Neural cell (in vitro differentiated cells): ENCODE measurements around the gene CYP1A2.

Experiments
- CTCF ChIP-seq: fragments of 450-650 bp; IDR thresholded peaks from 2 replicates; pipeline ENCODE4 v1.5.1; 2014; ENCODE audit warnings: antibody characterized with exemption, mild to moderate bottlenecking, moderate library complexity; ENCODE audit not compliant: poor library complexity, severe bottlenecking
- EP300 ChIP-seq: fragments of 450-650 bp; conservative IDR thresholded peaks from 2 replicates; pipeline ENCODE4 v1.6.1; 2014; ENCODE audit warnings: antibody characterized with exemption, mild to moderate bottlenecking, moderate library complexity; ENCODE audit not compliant: poor library complexity, severe bottlenecking
- EZH2 ChIP-seq: fragments of 200-600, 300-800 bp; shearing (Covaris generic), sonication (generic); IDR thresholded peaks from 2 replicates; pipeline ENCODE4 v1.6.1; 2014; ENCODE audit warnings: antibody characterized with exemption, low read length, borderline replicate concordance, mild to moderate bottlenecking; ENCODE audit not compliant: insufficient read depth, poor library complexity, severe bottlenecking
- MXI1 ChIP-seq: fragments of 450-650 bp; conservative IDR thresholded peaks from 2 replicates; pipeline ENCODE4 v1.6.1; 2014; ENCODE audit warnings: antibody characterized with exemption, mild to moderate bottlenecking; ENCODE audit not compliant: poor library complexity, severe bottlenecking
- POLR2AphosphoS5 ChIP-seq: IDR thresholded peaks from 2 replicates; pipeline ENCODE4 v1.6.1; 2012
- RAD21 ChIP-seq: fragments of 450-650 bp; conservative IDR thresholded peaks from 2 replicates; pipeline ENCODE4 v1.6.1; 2014; ENCODE audit warnings: antibody characterized with exemption, mild to moderate bottlenecking, moderate library complexity
- TAF1 ChIP-seq: IDR thresholded peaks from 2 replicates; pipeline ENCODE4 v1.6.1; 2012; ENCODE audit warnings: low read depth

- TF ChIP-seq CTCF (no peak), RAD21 (no peak), EP300 (no peak), MXI1 (no peak), POLR2AphosphoS5 (no peak), EZH2 (no peak), TAF1 (no peak)
Measured at GRCh38 chr15:74723187-74723586, 25.5 kb upstream of the CYP1A2 start.
